HepG2 (cell line): Measurements from ENCODE around the gene NDUFB5. TPM values are rescaled to one million over a fixed set of nuclear protein-coding genes. Genes with fewer than 3 reads are reported as not detected.

Experiments
- CREBL2 ChIP-seq: sonication (generic); formaldehyde crosslinking; IDR thresholded peaks from 2 replicates; pipeline ENCODE4 v1.8.1; 2023; ENCODE audit warnings: missing genetic modification reagents, mild to moderate bottlenecking, borderline replicate concordance
- E2F1 ChIP-seq: sonication (generic); formaldehyde crosslinking; IDR thresholded peaks from 2 replicates; pipeline ENCODE4 v1.5.0; 2020; ENCODE audit warnings: missing genetic modification reagents
- ELF1 ChIP-seq: sonication (generic); formaldehyde crosslinking; IDR thresholded peaks from 2 replicates; pipeline ENCODE4 v1.4.0; 2020; ENCODE audit warnings: missing genetic modification reagents
- FOXJ3 ChIP-seq: sonication (generic); formaldehyde crosslinking; IDR thresholded peaks from 2 replicates; pipeline ENCODE4 v1.4.0; 2020; ENCODE audit warnings: missing genetic modification reagents, mild to moderate bottlenecking, borderline replicate concordance
- HNRNPLL ChIP-seq: fragments of 200-400 bp; formaldehyde crosslinking; IDR thresholded peaks from 2 replicates; pipeline ENCODE4 v1.6.1; 2017; ENCODE audit warnings: mild to moderate bottlenecking, low read depth, low read length; ENCODE audit not compliant: poor library complexity, severe bottlenecking
- MAFG ChIP-seq: sonication (generic); formaldehyde crosslinking; IDR thresholded peaks from 2 replicates; pipeline ENCODE4 v1.5.1; 2020; ENCODE audit warnings: mild to moderate bottlenecking, missing genetic modification reagents
- MED1 ChIP-seq: sonication (generic); formaldehyde crosslinking; IDR thresholded peaks from 2 replicates; pipeline ENCODE4 v1.4.0; 2020; ENCODE audit warnings: missing genetic modification reagents
- MED13 ChIP-seq: sonication (generic); formaldehyde crosslinking; IDR thresholded peaks from 2 replicates; pipeline ENCODE4 v1.5.0; 2020; ENCODE audit warnings: missing genetic modification reagents
- MXD3 ChIP-seq: IDR thresholded peaks from 2 replicates; pipeline ENCODE4 v1.6.1; 2016; ENCODE audit warnings: mild to moderate bottlenecking, missing biosample characterization, missing genetic modification reagents
- NFIB ChIP-seq: sonication (generic); formaldehyde crosslinking; IDR thresholded peaks from 2 replicates; pipeline ENCODE4 v1.9.0; 2021; ENCODE audit warnings: missing genetic modification reagents, mild to moderate bottlenecking, borderline replicate concordance
- RFX3 ChIP-seq: IDR thresholded peaks from 2 replicates; pipeline ENCODE4 v1.6.1; 2016; ENCODE audit warnings: missing biosample characterization, missing genetic modification reagents
- SRF ChIP-seq: IDR thresholded peaks from 2 replicates; pipeline ENCODE4 v1.6.1; 2011; ENCODE audit warnings: mild to moderate bottlenecking, low read depth, low read length, moderate library complexity
- TAF1 ChIP-seq: sonication (generic); formaldehyde crosslinking; IDR thresholded peaks from 2 replicates; pipeline ENCODE4 v1.4.0; 2020; ENCODE audit warnings: missing genetic modification reagents
- TARDBP ChIP-seq: sonication (generic); formaldehyde crosslinking; IDR thresholded peaks from 2 replicates; pipeline ENCODE4 v1.8.0; 2022; ENCODE audit warnings: mild to moderate bottlenecking, missing genetic modification reagents
- UBTF ChIP-seq: sonication (generic); formaldehyde crosslinking; IDR thresholded peaks from 2 replicates; pipeline ENCODE4 v1.4.0; 2020; ENCODE audit warnings: mild to moderate bottlenecking, missing genetic modification reagents
- ZHX1 ChIP-seq: sonication (generic); formaldehyde crosslinking; IDR thresholded peaks from 2 replicates; pipeline ENCODE4 v1.8.1; 2022; ENCODE audit warnings: low read depth, mild to moderate bottlenecking, missing genetic modification reagents
- ZNF3 ChIP-seq: IDR thresholded peaks from 2 replicates; pipeline ENCODE4 v1.7.0; 2017; ENCODE audit warnings: inconsistent platforms
- ZNF335 ChIP-seq: sonication (generic); formaldehyde crosslinking; IDR thresholded peaks from 2 replicates; pipeline ENCODE4 v1.4.0; 2020; ENCODE audit warnings: missing genetic modification reagents
- ZNF34 ChIP-seq: sonication (generic); formaldehyde crosslinking; IDR thresholded peaks from 2 replicates; pipeline ENCODE4 v1.4.0; 2020; ENCODE audit warnings: mild to moderate bottlenecking, missing genetic modification reagents, borderline replicate concordance
- ZNF432 ChIP-seq: sonication (generic); formaldehyde crosslinking; IDR thresholded peaks from 2 replicates; pipeline ENCODE4 v1.5.0; 2020; ENCODE audit warnings: missing genetic modification reagents, mild to moderate bottlenecking, borderline replicate concordance
- ZNF441 ChIP-seq: sonication (generic); formaldehyde crosslinking; IDR thresholded peaks from 2 replicates; pipeline ENCODE4 v1.7.0; 2021; ENCODE audit warnings: missing genetic modification reagents, borderline replicate concordance
- ZNF446 ChIP-seq: sonication (generic); formaldehyde crosslinking; IDR thresholded peaks from 2 replicates; pipeline ENCODE4 v1.5.0; 2020; ENCODE audit warnings: mild to moderate bottlenecking, missing genetic modification reagents
- ZNF484 ChIP-seq: sonication (generic); formaldehyde crosslinking; IDR thresholded peaks from 2 replicates; pipeline ENCODE4 v1.5.1; 2020; ENCODE audit warnings: mild to moderate bottlenecking, low read depth, missing genetic modification reagents, borderline replicate concordance
- ZNF772 ChIP-seq: sonication (generic); formaldehyde crosslinking; IDR thresholded peaks from 2 replicates; pipeline ENCODE4 v1.5.0; 2020; ENCODE audit warnings: mild to moderate bottlenecking, missing genetic modification reagents
- polyA plus RNA-seq, 8 experiments: library from polyadenylated mRNA; depleted of rRNA in 3 of 8; stranded (reverse) in 7 of 8; unstranded in 1 of 8; fragments of >200 nt; fragmentation: Illumina TruSeq in 4 of 8; extraction: Trizol in 4 of 8; gene quantifications; 2 replicates each; pipeline versions ENCODE4 v1.2.1 to v1.2.3, GENCODE V29; 2011 to 2016; ENCODE audit warnings: low read depth in 4 of 8, missing spikeins in 1 of 8, mixed read lengths in 1 of 8; ENCODE audit not compliant: insufficient read depth in 1 of 8
- total RNA-seq, 5 experiments: library from RNA; depleted of rRNA; stranded (reverse); fragments of >200 nt; fragmentation: Illumina TruSeq; extraction: Trizol; gene quantifications; 2 replicates each; pipeline ENCODE4 v1.2.3, GENCODE V29; 2016; ENCODE audit warnings: low read depth in 1 of 5

NDUFB5 gene
- total and polyA plus RNA-seq, 2 of the 13 experiments (the other 11 are each of a cell fraction or from before 2014, with no cell fraction given): 43.3 to 120 TPM

GRCh38 chr3:179562591-179563270 is 41.9 kb upstream of the NDUFB5 start, which contains the start of gene ACTL6A (continued):
- TF ChIP-seq UBTF (CRISPR knock-in tag): peak; percentile 77
- peak; percentile 82 for TF ChIP-seq HNRNPLL
- no peak for TF ChIP-seq ZNF446 (CRISPR knock-in tag)
- peak; percentile 85 for TF ChIP-seq ZNF772
- peak; percentile 93 for TF ChIP-seq TAF1
- peak; percentile 38; the same call in 1 of the 2 replicates for TF ChIP-seq ZNF335 (CRISPR knock-in tag)
- peak; percentile 22; the same call in 1 of the 2 replicates for TF ChIP-seq MED1 (CRISPR knock-in tag)
- TF ChIP-seq E2F1 (CRISPR knock-in tag): peak; percentile 64
- no peak for TF ChIP-seq SRF
- no peak for TF ChIP-seq FOXJ3 (CRISPR knock-in tag)
- TF ChIP-seq ZNF34: no peak
- TF ChIP-seq ZNF3 (CRISPR knock-in tag): no peak
- no peak for TF ChIP-seq MAFG
- TF ChIP-seq ZHX1 (CRISPR knock-in tag): no peak
- TF ChIP-seq MXD3 (CRISPR knock-in tag): peak; percentile 84; the same call in 1 of the 2 replicates
- TF ChIP-seq ZNF441 (CRISPR knock-in tag): no peak; the same call in 1 of the 2 replicates
- TF ChIP-seq ZNF432 (CRISPR knock-in tag): no peak
- TF ChIP-seq CREBL2 (CRISPR knock-in tag): no peak
- TF ChIP-seq TARDBP (CRISPR knock-in tag): peak; percentile 61; the same call in 1 of the 2 replicates
- no peak; the same call in 1 of the 2 replicates for TF ChIP-seq MED13 (CRISPR knock-in tag)
- no peak for TF ChIP-seq RFX3 (CRISPR knock-in tag)
- TF ChIP-seq ZNF484: no peak
- no peak for TF ChIP-seq NFIB (CRISPR knock-in tag)
- peak; percentile 65 for TF ChIP-seq ELF1 (CRISPR knock-in tag)
